ENCODE results near the gene OTOF.
A peak's percentile ranks its signal among the peaks of the same experiment; 100 is the strongest.

OTOF gene

GRCh38 chr2:26477911-26478253 is at the start of gene OTOF:
Gene OTOF, minus strand, starts transcription at chr2:26478124.
- no peak for DNase-seq (ENCODE audit: low read depth in 2 of 2)

DNA sequence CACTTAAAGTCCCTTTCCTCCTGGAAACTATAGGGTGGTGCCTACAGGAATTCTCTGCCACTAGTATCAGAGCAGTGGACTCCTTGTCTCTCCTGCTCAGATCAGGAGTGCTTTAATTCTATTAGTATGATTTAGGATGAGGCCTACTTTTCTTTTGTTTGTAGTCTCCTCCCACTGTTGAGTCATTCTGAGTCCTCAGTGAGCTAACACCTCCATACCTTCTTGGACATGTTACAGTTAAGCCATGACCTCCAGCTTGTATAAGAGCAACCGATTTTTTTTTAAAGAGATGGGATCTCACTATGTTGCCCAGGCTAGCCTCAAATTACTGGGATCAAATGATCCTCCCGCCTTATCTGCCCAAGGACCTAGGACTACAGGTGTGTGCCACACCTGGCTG is 48.7 kb upstream of the OTOF start:
- DNase-seq (ENCODE audit: low read depth in 2 of 2), result no peak

DNA sequence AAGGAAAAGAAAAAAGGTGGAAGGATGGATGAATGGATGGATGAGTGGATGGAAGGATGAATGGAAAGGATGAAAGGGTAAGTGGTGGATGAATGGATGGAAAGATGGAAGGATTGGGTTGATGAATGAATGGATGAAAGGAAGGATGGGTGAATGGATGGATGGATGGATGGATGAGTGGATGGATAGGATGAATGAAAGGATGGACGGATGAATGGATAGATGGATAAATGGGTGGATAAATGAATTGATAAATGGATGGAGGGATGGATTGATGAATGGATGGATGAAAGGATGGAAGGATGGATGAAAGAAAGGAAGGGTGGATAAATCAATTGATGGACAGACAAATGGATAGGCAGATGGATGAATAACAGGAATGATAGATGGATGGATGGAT is 48.2 kb upstream of the OTOF start:
- no peak for DNase-seq (ENCODE audit: low read depth in 2 of 2)

GRCh38 chr2:26523750-26524149 is 45.8 kb upstream of the OTOF start:
- DNase-seq (ENCODE audit: low read depth in 2 of 2), result no peak

- no peak for DNase-seq (ENCODE audit: low read depth in 2 of 2)
These were observed 44.8 kb upstream of the OTOF start for GRCh38 chr2:26522751-26523171.

GRCh38 chr2:26522325-26522724 is 44.4 kb upstream of the OTOF start:
- no peak for DNase-seq (ENCODE audit: low read depth in 2 of 2)

DNA sequence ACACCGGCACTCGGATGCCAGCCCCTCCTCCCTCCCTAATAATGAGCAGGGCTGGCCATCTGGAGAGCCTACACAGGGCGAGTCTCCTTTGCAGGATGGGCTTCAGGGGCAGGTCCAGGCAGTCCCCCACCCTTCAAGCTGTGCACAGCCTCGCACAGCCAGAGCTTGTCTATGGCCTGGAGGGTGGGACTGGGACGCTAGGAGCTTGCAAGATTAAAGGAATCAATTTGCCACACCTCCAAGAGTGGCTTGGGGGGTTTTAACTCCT is 43.9 kb upstream of the OTOF start:
- DNase-seq (ENCODE audit: low read depth in 2 of 2), result no peak

GRCh38 chr2:26521054-26521912 is 43.4 kb upstream of the OTOF start:
- no peak for DNase-seq (ENCODE audit: low read depth in 2 of 2)

DNA sequence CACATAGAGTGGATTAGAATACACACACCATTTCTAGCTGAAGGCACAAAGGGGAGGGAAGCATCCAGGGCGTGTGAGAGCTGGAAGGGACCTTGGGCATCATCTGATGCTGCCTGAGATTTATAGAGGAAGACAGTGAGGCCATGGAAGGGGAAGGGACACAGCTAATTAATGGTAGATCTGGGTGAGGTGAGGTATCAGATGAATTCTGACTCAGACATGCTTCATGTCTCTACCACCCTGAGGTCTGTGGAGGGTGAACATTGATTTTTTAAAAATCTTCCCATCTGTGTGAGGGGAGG is 42.2 kb upstream of the OTOF start:
- no peak for DNase-seq (ENCODE audit: low read depth in 2 of 2)

DNA sequence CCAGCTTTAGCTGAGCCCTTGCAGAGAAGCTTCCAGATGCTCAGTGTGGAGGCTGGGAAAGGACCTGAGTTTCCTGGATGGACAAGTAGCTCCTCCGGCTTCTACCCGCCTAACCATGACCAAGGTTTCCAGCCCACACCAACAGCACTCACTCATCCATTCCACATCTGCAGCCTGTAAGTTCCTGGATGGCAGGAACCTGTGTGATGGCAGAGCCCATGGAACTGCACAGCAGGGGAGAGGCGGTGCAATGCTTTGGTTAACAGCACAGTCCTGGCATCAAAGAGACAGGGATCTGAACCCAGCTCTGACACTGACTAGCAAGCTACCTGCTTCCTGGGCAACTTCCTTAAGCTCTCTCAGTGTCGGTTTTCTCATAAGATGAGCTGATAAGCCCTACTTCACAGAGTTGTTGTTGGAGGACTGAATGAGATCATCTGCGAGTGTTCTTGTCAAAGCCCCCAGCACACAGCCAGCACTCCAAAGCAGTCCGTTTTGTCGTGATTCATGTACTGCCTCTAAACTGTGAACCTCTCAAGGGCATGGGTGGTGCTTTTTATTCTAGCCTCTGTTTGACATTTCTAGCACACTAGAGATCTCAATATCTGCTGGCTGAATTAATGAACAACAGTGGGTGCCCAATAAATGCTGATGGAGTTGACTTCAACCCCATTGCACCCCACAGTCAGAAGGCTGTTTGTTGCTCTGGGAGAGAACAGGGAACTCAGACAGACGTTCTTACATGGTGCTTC is 41.6 kb upstream of the OTOF start:
- no peak for DNase-seq (ENCODE audit: low read depth in 2 of 2)

GRCh38 chr2:26516781-26517180 is 38.9 kb upstream of the OTOF start:
- no peak for DNase-seq (ENCODE audit: low read depth in 2 of 2)

- DNase-seq (ENCODE audit: low read depth in 2 of 2), result no peak
These were observed 38.3 kb upstream of the OTOF start for GRCh38 chr2:26516246-26516645.

- no peak for DNase-seq (ENCODE audit: low read depth in 2 of 2)
These were observed 37.8 kb upstream of the OTOF start for GRCh38 chr2:26515771-26516170.

- DNase-seq (ENCODE audit: low read depth in 2 of 2), result no peak
These were observed 36.1 kb upstream of the OTOF start for GRCh38 chr2:26514045-26514444.

DNA sequence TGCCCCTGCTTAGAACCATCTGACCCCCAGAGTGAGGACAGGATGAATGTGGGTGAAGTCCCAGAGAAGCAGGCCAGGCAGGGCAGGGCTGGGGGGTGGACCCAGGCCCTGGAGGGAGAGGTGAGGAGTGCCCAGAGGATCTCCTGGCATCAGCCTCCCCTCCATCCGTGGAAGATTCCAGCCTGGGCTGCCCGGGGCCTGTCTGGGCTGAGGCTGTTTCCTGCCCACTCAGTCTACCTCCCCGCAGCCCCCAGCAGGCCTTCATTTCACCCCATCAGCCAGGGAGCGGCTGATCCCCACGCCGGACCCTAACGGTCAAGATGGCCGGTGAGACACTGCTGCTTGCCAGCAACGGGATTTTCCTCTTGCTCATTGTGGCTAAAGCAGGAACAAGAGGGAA is 35.3 kb upstream of the OTOF start:
- DNase-seq (ENCODE audit: low read depth in 2 of 2), result no peak

DNA sequence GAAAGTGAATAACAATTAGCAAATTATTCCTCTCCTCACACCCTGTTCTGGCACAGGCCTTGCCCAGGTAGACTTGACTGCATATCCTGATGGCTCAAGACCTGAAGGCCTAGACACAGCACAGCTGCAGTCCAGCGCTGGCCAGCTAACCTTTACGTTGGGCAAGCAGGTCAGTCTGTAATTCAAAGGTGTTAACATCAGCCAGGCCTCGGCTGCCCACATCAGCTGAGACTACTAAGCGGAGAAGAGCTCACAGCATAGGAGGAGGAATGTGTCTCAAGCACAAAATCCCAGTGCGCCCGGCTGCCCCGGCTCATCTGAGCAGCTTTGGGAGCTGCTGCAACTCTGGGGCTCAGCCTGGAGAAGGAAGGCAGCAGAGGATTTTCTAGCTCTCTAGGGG is 33.5 kb upstream of the OTOF start:
- no peak for DNase-seq (ENCODE audit: low read depth in 2 of 2)

GRCh38 chr2:26510344-26510973 is 32.5 kb upstream of the OTOF start:
- no peak for DNase-seq (ENCODE audit: low read depth in 2 of 2)

DNA sequence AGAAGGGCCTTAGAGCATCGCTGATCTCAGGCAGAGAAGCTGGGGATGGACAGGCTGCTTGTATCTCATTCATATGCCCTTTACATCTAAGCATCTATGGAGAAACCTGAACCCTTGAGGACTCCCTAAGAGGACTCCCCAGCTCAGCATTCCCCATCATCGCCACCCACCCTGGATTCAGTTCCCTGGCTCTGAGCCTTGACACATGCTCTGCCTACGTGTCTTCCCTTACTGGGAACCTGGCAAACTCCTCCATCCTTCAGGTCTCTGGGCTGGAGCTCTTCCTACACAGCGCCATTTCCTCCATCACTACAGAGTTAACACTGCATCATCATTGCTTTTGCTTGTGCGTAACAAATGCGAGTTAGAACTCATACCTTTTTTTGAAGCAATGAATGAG is 31.2 kb upstream of the OTOF start:
- no peak for DNase-seq (ENCODE audit: low read depth in 2 of 2)

GRCh38 chr2:26507932-26508331 is 30.0 kb upstream of the OTOF start:
- no peak for DNase-seq (ENCODE audit: low read depth in 2 of 2)

GRCh38 chr2:26507088-26507487 is 29.2 kb upstream of the OTOF start:
- no peak for DNase-seq (ENCODE audit: low read depth in 2 of 2)

DNA sequence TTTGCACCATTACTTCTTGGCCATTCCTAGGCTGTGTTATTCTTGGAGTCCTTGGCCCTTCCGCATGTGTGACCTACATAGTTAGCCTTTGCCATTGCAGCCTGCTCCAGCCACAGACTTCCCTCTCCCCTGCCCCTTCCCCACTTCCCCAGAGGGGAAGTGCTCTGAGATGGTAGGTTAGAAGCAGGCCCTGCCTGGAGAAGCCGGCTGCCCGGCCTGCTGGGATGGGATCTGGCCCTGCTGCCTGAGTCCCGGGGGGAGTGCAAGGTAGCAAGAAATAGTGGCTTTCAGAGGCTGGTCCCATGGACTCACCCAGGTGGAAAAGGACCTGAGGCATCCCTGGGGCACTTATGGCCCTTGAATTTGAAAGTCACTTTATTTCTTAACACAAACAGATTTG is 28.4 kb upstream of the OTOF start:
- no peak for DNase-seq (ENCODE audit: low read depth in 2 of 2)

- no peak for DNase-seq (ENCODE audit: low read depth in 2 of 2)
These were observed 26.1 kb upstream of the OTOF start for GRCh38 chr2:26504002-26504401.

DNA sequence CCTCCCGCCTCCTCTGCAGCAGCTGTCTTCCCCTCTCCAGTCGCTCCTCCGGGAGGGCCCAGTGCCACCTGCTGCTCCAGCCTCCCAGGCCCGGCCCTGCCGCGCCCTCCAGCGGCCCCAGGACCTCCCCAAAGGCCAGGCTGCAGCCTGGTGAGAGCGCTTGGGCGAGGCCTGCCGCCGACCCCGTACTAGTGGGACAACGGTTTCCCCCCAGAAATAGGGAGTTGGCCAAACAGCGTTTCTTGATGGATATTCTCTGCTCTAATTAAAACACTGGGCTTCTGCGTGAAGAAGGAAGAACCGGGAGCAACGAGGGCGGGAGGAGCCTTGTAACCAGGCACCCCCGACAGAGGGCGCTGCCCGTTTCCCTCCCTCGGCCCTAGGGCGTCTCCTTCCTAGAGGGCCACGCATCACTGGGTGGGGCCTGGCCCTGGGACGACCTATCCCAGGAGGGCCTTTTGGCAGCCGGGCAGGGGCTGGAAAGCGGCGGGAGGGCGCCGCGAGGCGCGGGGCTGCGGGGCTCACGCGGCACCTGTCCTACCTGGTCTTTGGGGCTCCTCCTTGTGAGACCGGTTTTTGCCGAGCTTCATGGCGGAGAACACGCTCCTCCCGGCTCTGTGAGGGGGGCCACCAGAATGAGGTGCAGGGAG is 25.4 kb upstream of the OTOF start:
- DNase-seq (ENCODE audit: low read depth in 2 of 2), result peak; percentile 75

Data from stimulated activated CD8-positive, alpha-beta memory T cell treated with anti-CD3 and anti-CD28 coated beads, Interleukin-15, amount 100 ng/mL, for 48 hours (primary cell).